SK-N-SH (cell line): ENCODE measurements around the gene CDK14. TPM values are rescaled to one million over a fixed set of nuclear protein-coding genes. Genes with fewer than 3 reads are reported as not detected.

Experiments
- CTCF ChIA-PET: fragments of 300-600, 350-600 bp; formaldehyde crosslinking; extraction: SDS; loops from one replicate; lab custom pipeline; 2021; lab: Yijun Ruan, JAX
- POLR2A ChIA-PET: fragments of 350-600 bp; sonication (Branson Sonifier 250); formaldehyde crosslinking; extraction: SDS; loops from one replicate; lab custom pipeline; 2020; ENCODE audit warnings: antibody characterized with exemption, inconsistent platforms; lab: Yijun Ruan, JAX
- DNase-seq: peaks from one replicate; pipeline ENCODE4 v3.0.0; 2012
- H2AFZ ChIP-seq: fragments of 200-600 bp; sonication (generic); 2 replicates; pipeline ENCODE4 v1.8.1; 2016; ENCODE audit warnings: antibody characterized with exemption, mild to moderate bottlenecking, low read depth
- H3F3A ChIP-seq: fragments of 200-600 bp; sonication (generic); replicated peaks from 2 replicates; pipeline ENCODE3; 2016; ENCODE audit warnings: antibody characterized with exemption, mild to moderate bottlenecking; ENCODE audit not compliant: insufficient read depth
- H3K27ac ChIP-seq, 2 experiments: fragments of 200-500 bp in 1 of 2; fragments of 200-600 bp in 1 of 2; sonication (Bioruptor generic) in 1 of 2; sonication (generic), shearing (Covaris generic) in 1 of 2; 2 replicates each; pipeline versions ENCODE4 v1.5.1 to v1.6.1; 2014 to 2016; ENCODE audit warnings: low read depth in 2 of 2, inconsistent platforms in 1 of 2, low read length in 1 of 2, mild to moderate bottlenecking in 1 of 2, mixed read lengths in 1 of 2
- H3K27me3 ChIP-seq: fragments of 200-600 bp; sonication (generic), shearing (Covaris generic); 2 replicates; pipeline ENCODE4 v1.6.1; 2016; ENCODE audit warnings: mixed run types; ENCODE audit not compliant: insufficient read depth
- H3K36me3 ChIP-seq, 2 experiments: fragments of 200-500 bp in 1 of 2; fragments of 200-600 bp in 1 of 2; sonication (Bioruptor generic) in 1 of 2; sonication (generic) in 1 of 2; replicated peaks in 1 of 2; 2 replicates each; pipeline versions ENCODE3 to v1.5.1; 2014 to 2016; ENCODE audit warnings: low read length in 1 of 2, mild to moderate bottlenecking in 1 of 2; ENCODE audit not compliant: insufficient read depth in 2 of 2, control insufficient read depth in 1 of 2
- H3K4me1 ChIP-seq, 2 experiments: fragments of 200-500 bp in 1 of 2; fragments of 200-600 bp in 1 of 2; sonication (Bioruptor generic) in 1 of 2; sonication (generic), shearing (Covaris generic) in 1 of 2; 2 replicates each; pipeline versions ENCODE4 v1.5.1 to v1.6.1; 2014 to 2016; ENCODE audit warnings: low read depth in 1 of 2, low read length in 1 of 2, mixed run types in 1 of 2; ENCODE audit not compliant: insufficient read depth in 2 of 2, control insufficient read depth in 1 of 2
- H3K4me2 ChIP-seq: fragments of 200-600 bp; sonication (generic), shearing (Covaris generic); 2 replicates; pipeline ENCODE4 v1.6.1; 2017; ENCODE audit warnings: mixed run types
- H3K4me3 ChIP-seq, 2 experiments: fragments of 200-500 bp in 1 of 2; fragments of 200-600 bp in 1 of 2; sonication (Bioruptor generic) in 1 of 2; sonication (generic), shearing (Covaris generic) in 1 of 2; 2 replicates each; pipeline versions ENCODE4 v1.5.1 to v1.8.1; 2014 to 2016; ENCODE audit warnings: low read depth in 2 of 2, inconsistent platforms in 1 of 2, low read length in 1 of 2, mild to moderate bottlenecking in 1 of 2, mixed read lengths in 1 of 2, moderate library complexity in 1 of 2
- H3K79me2 ChIP-seq: fragments of 200-600 bp; sonication (generic); 2 replicates; pipeline ENCODE4 v1.8.1; 2017; ENCODE audit warnings: mild to moderate bottlenecking; ENCODE audit not compliant: insufficient read depth
- H3K9ac ChIP-seq: fragments of 200-600 bp; sonication (generic); 2 replicates; pipeline ENCODE4 v1.6.1; 2017; ENCODE audit warnings: mixed run types
- H3K9me2 ChIP-seq: fragments of 200-600 bp; sonication (generic); 2 replicates; pipeline ENCODE4 v1.6.1; 2017; ENCODE audit warnings: mixed run types
- H3K9me3 ChIP-seq: fragments of 200-600 bp; sonication (generic); 2 replicates; pipeline ENCODE4 v1.6.1; 2017; ENCODE audit warnings: mixed run types, mild to moderate bottlenecking, moderate library complexity
- H4K20me1 ChIP-seq: fragments of 200-600 bp; sonication (generic); 2 replicates; pipeline ENCODE4 v1.6.1; 2017; ENCODE audit warnings: mild to moderate bottlenecking, mixed run types; ENCODE audit not compliant: insufficient read depth
- EP300 ChIP-seq, 2 experiments: IDR thresholded peaks; 2 replicates each; pipeline versions ENCODE4 v1.4.0 to v1.6.1; 2012; ENCODE audit warnings: borderline replicate concordance in 1 of 2, low read depth in 1 of 2, low read length in 1 of 2
- FOXJ3 ChIP-seq: sonication (generic); formaldehyde crosslinking; IDR thresholded peaks from 2 replicates; pipeline ENCODE4 v1.5.1; 2020; ENCODE audit warnings: mild to moderate bottlenecking, missing genetic modification reagents
- GABPA ChIP-seq: IDR thresholded peaks from 2 replicates; pipeline ENCODE4 v1.4.0; 2012; ENCODE audit warnings: low read depth, mild to moderate bottlenecking
- JUND ChIP-seq: IDR thresholded peaks from 2 replicates; pipeline ENCODE4 v1.4.0; 2012
- MAX ChIP-seq: IDR thresholded peaks from 2 replicates; pipeline ENCODE4 v1.4.0; 2012; ENCODE audit warnings: low read depth
- MXI1 ChIP-seq: IDR thresholded peaks from 2 replicates; pipeline ENCODE4 v1.6.1; 2012; ENCODE audit warnings: mild to moderate bottlenecking, low read depth, low read length, improper control_type of control experiment
- RCOR1 ChIP-seq: fragments of 150-350 bp; IDR thresholded peaks from 2 replicates; pipeline ENCODE4 v1.6.1; 2017; ENCODE audit warnings: antibody characterized with exemption, low read length
- RFX5 ChIP-seq: IDR thresholded peaks from 2 replicates; pipeline ENCODE4 v1.6.1; 2012; ENCODE audit warnings: mild to moderate bottlenecking, improper control_type of control experiment, low read length
- TCF12 ChIP-seq: IDR thresholded peaks from 2 replicates; pipeline ENCODE4 v1.4.0; 2012
- USF1 ChIP-seq: IDR thresholded peaks from 2 replicates; pipeline ENCODE4 v1.4.0; 2012; ENCODE audit warnings: low read depth, borderline replicate concordance
- WGBS: methylation state at CpG from one replicate; pipeline ENCODE4 v1.1.6; 2017; ENCODE audit warnings: low lambda C conversion rate; 5-methylcytosine and 5-hydroxymethylcytosine counted together
- polyA plus RNA-seq, 3 experiments: library from polyadenylated mRNA; depleted of rRNA; stranded (reverse); fragments of >200 nt; gene quantifications; 2 replicates each; pipeline ENCODE4 v1.2.3, GENCODE V29; 2012

Gene CDK14
- polyA plus RNA-seq, 1 of the 3 experiments (the other 2 are of a cell fraction), result 13.9 TPM

GRCh38 chr7:90621747-90622140 lies 25.6 kb downstream of the CDK14 start:
- DNase-seq, result no peak
- ChIA-PET CTCF (interaction anchor here (0.6 to 4.9 kb wide), 3 partner anchors 16 to 54 kb away, joined by 3 to 32 read pairs (median 5); partner anchors contain the start of gene CDK14), POLR2A (no interaction called here)
- H3K9ac ChIP-seq, result no peak overlapping the region
- WGBS, result 83% methylated on average over 4 of the region's 4 CpGs
- no peak overlapping the region for H2AFZ ChIP-seq
- H3F3A ChIP-seq, result peaks cover 19% of the 10 kb centered on the region
- H3K4me2 ChIP-seq, result no peak overlapping the region
- H3K27me3 ChIP-seq, result no peaks in the 10 kb centered on the region
- peaks cover 49% of the 10 kb centered on the region for H4K20me1 ChIP-seq
- H3K9me3 ChIP-seq, result no peaks in the 10 kb centered on the region
- H3K4me3 ChIP-seq, result no peak overlapping the region
- H3K27ac ChIP-seq, result no peak overlapping the region
- H3K9me2 ChIP-seq, result no peaks in the 10 kb centered on the region
- H3K79me2 ChIP-seq, result peaks cover 97% of the 10 kb centered on the region
- peaks cover 0 to 5% of the 10 kb centered on the region in 2 experiments for H3K36me3 ChIP-seq
- TF ChIP-seq GABPA (no peak), RFX5 (no peak), EP300 (IDR thresholded peaks at IDR 0.05; ENCODE audit: borderline replicate concordance in 1 of 2, low read depth in 1 of 2, low read length in 1 of 2) (no peak), JUND (no peak), USF1 (no peak), RCOR1 (no peak), FOXJ3 (CRISPR knock-in tag) (no peak), MXI1 (no peak), MAX (no peak)
- peaks cover 12 to 55% of the 10 kb centered on the region in 2 experiments for H3K4me1 ChIP-seq

- POLR2A ChIA-PET, result no interaction called here
- Histone ChIP-seq H3K27ac (no peak overlapping the region), H2AFZ (no peak overlapping the region), H3K4me3 (no peak overlapping the region), H3K9me2 (no peaks in the 10 kb centered on the region), H3K9ac (no peak overlapping the region), H4K20me1 (peaks cover 43% of the 10 kb centered on the region), H3F3A (peaks cover 19% of the 10 kb centered on the region), H3K9me3 (no peaks in the 10 kb centered on the region), H3K36me3 (peaks cover 0 to 5% of the 10 kb centered on the region in 2 experiments), H3K79me2 (peaks cover 97% of the 10 kb centered on the region), H3K4me2 (no peak overlapping the region), H3K4me1 (peaks cover 12 to 55% of the 10 kb centered on the region in 2 experiments), H3K27me3 (no peaks in the 10 kb centered on the region)
- TF ChIP-seq TCF12 (no peak), GABPA (no peak), MAX (no peak)
- no peak for DNase-seq
- WGBS, result 83% methylated on average over 2 of the region's 2 CpGs
- CTCF ChIA-PET, result interaction anchor here (0.6 to 4.9 kb wide), 3 partner anchors 17 to 55 kb away, joined by 3 to 32 read pairs (median 5); partner anchors contain the start of gene CDK14
Measured at GRCh38 chr7:90622670-90623069, 26.5 kb downstream of the CDK14 start.
